GM23248 (cell line): ENCODE results near the gene AJAP1. TPM values are rescaled to one million over a fixed set of nuclear protein-coding genes. Genes with fewer than 3 reads are reported as not detected.

Source experiments
- DNase-seq: peaks from one replicate; pipeline ENCODE4 v3.0.0-alpha.2; 2015
- H2AFZ ChIP-seq: fragments of 200-600 bp; sonication (generic); 2 replicates; pipeline ENCODE4 v1.6.1; 2016; ENCODE audit warnings: antibody characterized with exemption
- H3F3A ChIP-seq: fragments of 200-600 bp; sonication (generic); 2 replicates; pipeline ENCODE4 v1.6.1; 2016; ENCODE audit warnings: mild to moderate bottlenecking, antibody characterized with exemption, mixed run types; ENCODE audit not compliant: insufficient read depth
- H3K27ac ChIP-seq: fragments of 200-600 bp; sonication (generic); 2 replicates; pipeline ENCODE4 v1.5.1; 2016; ENCODE audit warnings: mild to moderate bottlenecking
- H3K27me3 ChIP-seq: fragments of 200-600 bp; sonication (generic); replicated peaks from 2 replicates; pipeline ENCODE4 v1.6.1; 2016; ENCODE audit warnings: mild to moderate bottlenecking; ENCODE audit not compliant: insufficient read depth
- H3K36me3 ChIP-seq: fragments of 200-600 bp; sonication (generic); 2 replicates; pipeline ENCODE4 v1.6.1; 2016; ENCODE audit warnings: low read depth, mild to moderate bottlenecking
- H3K4me1 ChIP-seq: fragments of 200-600 bp; sonication (generic); 2 replicates; pipeline ENCODE4 v1.6.1; 2016; ENCODE audit warnings: mild to moderate bottlenecking; ENCODE audit not compliant: insufficient read depth
- H3K4me2 ChIP-seq: fragments of 200-600 bp; sonication (generic); one replicate; pipeline ENCODE4 v1.6.1; 2016; ENCODE audit warnings: mild to moderate bottlenecking; ENCODE audit not compliant: unreplicated experiment
- H3K4me3 ChIP-seq: fragments of 200-600 bp; sonication (generic); 2 replicates; pipeline ENCODE4 v1.5.1; 2016; ENCODE audit warnings: mild to moderate bottlenecking
- H3K79me2 ChIP-seq: fragments of 200-600 bp; sonication (generic); 2 replicates; pipeline ENCODE4 v1.6.1; 2016; ENCODE audit warnings: mild to moderate bottlenecking; ENCODE audit not compliant: insufficient read depth
- H3K9ac ChIP-seq: fragments of 200-600 bp; sonication (generic); 2 replicates; pipeline ENCODE4 v1.6.1; 2016; ENCODE audit warnings: mild to moderate bottlenecking
- H3K9me2 ChIP-seq: fragments of 200-600 bp; sonication (generic); 2 replicates; pipeline ENCODE4 v1.6.1; 2016; ENCODE audit warnings: mixed run types, mild to moderate bottlenecking, moderate library complexity; ENCODE audit not compliant: insufficient read depth
- H3K9me3 ChIP-seq: fragments of 200-600 bp; sonication (generic); one replicate; pipeline ENCODE4 v1.6.1; 2017; ENCODE audit warnings: low read depth
- H4K20me1 ChIP-seq: fragments of 200-600 bp; sonication (generic); 2 replicates; pipeline ENCODE4 v1.6.0; 2016; ENCODE audit not compliant: insufficient read depth
- EZH2 ChIP-seq: fragments of 200-600 bp; sonication (generic); IDR thresholded peaks from 2 replicates; pipeline ENCODE4 v1.6.1; 2018; ENCODE audit warnings: antibody characterized with exemption, mild to moderate bottlenecking; ENCODE audit not compliant: insufficient read depth, poor library complexity, severe bottlenecking
- EZH2phosphoT487 ChIP-seq: fragments of 200-600 bp; sonication (generic); IDR thresholded peaks from 2 replicates; pipeline ENCODE4 v1.6.1; 2018; ENCODE audit warnings: antibody characterized with exemption, moderate library complexity, mild to moderate bottlenecking, low read depth; ENCODE audit not compliant: insufficient read depth
- WGBS, 2 experiments: methylation state at CpG; one replicate each; pipeline ENCODE4 v1.1.6; 2015 to 2017; ENCODE audit warnings: low lambda C conversion rate in 2 of 2, low coverage in 1 of 2; ENCODE audit errors: missing lambda C conversion rate in 2 of 2; 5-methylcytosine and 5-hydroxymethylcytosine counted together
- in situ Hi-C: fragments of 300-500 bp; cut with MboI; formaldehyde crosslinking; loops from 2 replicates; pipeline ENCODE4 v1.15.0; 2020
- polyA plus RNA-seq: library from polyadenylated mRNA; unstranded; fragments of >200 nt; fragmentation: Nextera tagmentation; extraction: Ambion mirVana; gene quantifications from 2 replicates; pipeline ENCODE4 v1.2.1, GENCODE V29; 2016
- total RNA-seq: library from RNA; depleted of rRNA; stranded (reverse); fragments of >200 nt; shearing (Covaris generic); gene quantifications from 2 replicates; pipeline ENCODE4 v1.2.3, GENCODE V29; 2014

The AJAP1 gene
- total and polyA plus RNA-seq, 2 experiments from 2014 or later: 0.03 to 0.86 TPM

DNA sequence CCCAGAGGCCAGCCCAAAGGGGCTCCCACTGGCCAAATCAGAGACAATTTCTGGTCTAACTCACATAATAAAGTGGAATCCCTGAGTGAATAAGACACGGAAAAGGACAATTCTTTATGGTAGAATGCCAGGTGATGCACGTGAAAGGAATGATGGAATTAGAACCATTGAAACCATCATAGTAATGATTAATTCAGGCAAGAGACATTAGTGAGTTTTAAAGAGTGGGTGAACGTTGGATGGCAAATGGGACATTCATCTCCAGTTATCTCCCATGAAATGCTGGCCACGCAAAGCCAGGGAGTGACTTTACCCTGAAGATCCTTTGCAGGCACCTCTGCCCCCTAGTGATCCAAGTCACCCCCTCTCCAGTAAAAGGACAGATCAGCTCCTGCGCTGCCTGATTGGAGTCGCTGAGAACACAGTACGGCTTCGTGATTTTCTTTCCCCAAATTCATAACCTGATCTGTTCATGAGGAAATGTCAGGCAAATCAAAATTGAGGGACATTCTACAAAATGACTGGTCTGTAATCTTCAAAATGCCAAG is 87.5 kb downstream of the AJAP1 start:
- whole genome bisulfite sequencing, 2 experiments: 33 to 46% methylated on average over 8 of the region's 8 CpGs
- no peak for TF ChIP-seq EZH2phosphoT487
- no peak for TF ChIP-seq EZH2
- in situ Hi-C loops: no loop called here

DNA sequence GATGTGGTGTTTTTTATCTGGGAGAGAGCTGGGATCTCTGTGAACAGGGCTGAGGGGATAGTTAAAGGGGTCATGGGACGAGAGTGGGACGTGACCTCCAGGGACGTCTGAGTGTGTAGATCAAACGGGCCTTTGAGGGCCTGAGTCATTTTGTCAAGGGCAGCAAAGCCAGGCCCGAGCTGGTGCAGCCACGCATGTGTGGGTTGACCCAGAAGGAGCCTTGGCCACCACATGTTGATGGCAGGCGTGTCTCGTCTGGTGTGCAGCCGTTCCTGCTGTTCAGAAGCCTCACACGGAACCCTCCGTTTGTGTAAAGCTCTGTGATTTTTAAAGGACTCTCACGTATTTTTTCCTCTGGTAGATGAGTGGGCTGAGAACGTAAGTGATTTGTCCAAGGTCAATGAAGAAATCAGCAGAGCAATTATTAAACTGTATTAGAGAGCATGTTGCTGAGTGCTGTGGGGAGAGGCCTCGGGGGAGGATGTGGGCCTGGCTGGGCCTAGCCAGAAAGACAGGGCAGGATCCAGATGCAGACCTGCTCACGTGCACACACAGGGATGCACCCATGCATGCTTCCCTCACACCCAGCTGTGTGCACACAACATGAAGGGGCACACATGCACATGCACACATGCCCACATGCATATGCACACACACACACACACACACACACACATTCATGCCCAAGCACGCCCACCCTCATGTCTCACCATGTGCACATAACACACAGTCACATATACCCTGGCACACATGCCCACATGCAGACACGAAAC is 89.8 kb downstream of the AJAP1 start:
- Histone ChIP-seq H2AFZ (no peak overlapping the region), H3K27ac (no peak overlapping the region), H3K4me2 (no peak overlapping the region), H3K4me1 (no peaks in the 10 kb centered on the region), H3K79me2 (no peaks in the 10 kb centered on the region), H3K9ac (no peak overlapping the region), H3K9me2 (no peaks in the 10 kb centered on the region), H3F3A (no peaks in the 10 kb centered on the region), H3K36me3 (no peaks in the 10 kb centered on the region), H3K9me3 (no peaks in the 10 kb centered on the region), H3K4me3 (no peak overlapping the region), H3K27me3 (no peaks in the 10 kb centered on the region), H4K20me1 (no peaks in the 10 kb centered on the region)
- no peak for DNase-seq
- TF ChIP-seq EZH2phosphoT487 (no peak), EZH2 (no peak)
- in situ Hi-C loops: no loop called here
- WGBS, 2 experiments: 10 to 19% methylated on average over 17 of the region's 17 CpGs

More for the DNA sequence above, 87.5 kb downstream of the AJAP1 start:
- H3K4me3 ChIP-seq: no peak overlapping the region
- no peaks in the 10 kb centered on the region for H3K27me3 ChIP-seq
- H3K9me2 ChIP-seq: no peaks in the 10 kb centered on the region
- no peak overlapping the region for H3K9ac ChIP-seq
- H3K27ac ChIP-seq: no peak overlapping the region
- H3F3A ChIP-seq: no peaks in the 10 kb centered on the region
- H3K4me2 ChIP-seq: no peak overlapping the region
- H3K36me3 ChIP-seq: no peaks in the 10 kb centered on the region
- H3K9me3 ChIP-seq: no peaks in the 10 kb centered on the region
- H2AFZ ChIP-seq: no peak overlapping the region
- no peaks in the 10 kb centered on the region for H4K20me1 ChIP-seq
- no peaks in the 10 kb centered on the region for H3K4me1 ChIP-seq
- no peaks in the 10 kb centered on the region for H3K79me2 ChIP-seq
- no peak for DNase-seq

DNA sequence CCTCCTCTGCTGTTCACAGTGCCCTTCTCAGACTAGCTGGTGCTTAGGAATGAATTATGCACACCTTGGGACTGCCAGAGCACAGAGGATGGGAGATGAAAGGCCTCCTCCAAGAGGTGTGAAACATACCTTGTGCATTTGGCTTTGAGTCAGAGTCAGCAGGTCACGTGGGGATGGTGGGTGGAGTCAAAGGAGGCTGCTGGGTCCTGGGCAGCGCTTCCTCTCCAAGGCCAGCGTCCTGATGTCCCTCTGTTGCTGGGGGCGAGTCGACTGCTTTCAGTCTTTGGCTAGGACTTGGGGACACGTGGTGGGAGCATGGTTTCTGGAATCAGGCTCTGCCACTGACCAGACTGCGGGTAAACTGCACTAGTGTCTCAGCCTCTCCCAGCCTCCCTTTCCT is 91.2 kb downstream of the AJAP1 start:
- no peak for TF ChIP-seq EZH2phosphoT487
- TF ChIP-seq EZH2: no peak
- no peaks in the 10 kb centered on the region for H3F3A ChIP-seq
- no peak overlapping the region for H3K9ac ChIP-seq
- H3K27me3 ChIP-seq: no peaks in the 10 kb centered on the region
- H3K36me3 ChIP-seq: no peaks in the 10 kb centered on the region
- DNase-seq: no peak
- H4K20me1 ChIP-seq: no peaks in the 10 kb centered on the region
- no peaks in the 10 kb centered on the region for H3K9me2 ChIP-seq
- in situ Hi-C loops: no loop called here
- no peaks in the 10 kb centered on the region for H3K4me1 ChIP-seq
- 13 to 25% methylated on average over 7 of the region's 7 CpGs for WGBS, 2 experiments
- no peak overlapping the region for H3K4me2 ChIP-seq
- H3K9me3 ChIP-seq: no peaks in the 10 kb centered on the region
- no peaks in the 10 kb centered on the region for H3K79me2 ChIP-seq
- H3K27ac ChIP-seq: no peak overlapping the region
- no peak overlapping the region for H3K4me3 ChIP-seq
- H2AFZ ChIP-seq: no peak overlapping the region

DNA sequence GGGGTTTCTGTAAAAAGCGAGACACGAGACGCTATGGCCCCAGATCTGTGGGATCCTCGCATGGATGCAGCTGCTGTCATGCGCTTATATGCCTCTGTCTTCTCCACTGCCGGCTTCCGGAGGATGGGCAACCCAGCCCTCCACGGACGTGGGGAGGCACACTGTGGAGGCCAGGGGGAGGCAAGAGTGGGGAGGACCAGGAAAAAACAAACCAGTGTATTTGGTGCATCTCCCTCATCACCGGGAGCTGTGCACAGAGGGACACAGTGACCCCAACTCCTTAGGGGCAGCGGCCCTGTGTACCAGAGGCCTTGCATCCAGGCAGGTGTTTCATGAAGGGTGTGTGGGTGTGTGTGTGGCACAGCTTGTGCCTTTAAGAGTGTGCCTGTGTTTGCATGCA is 95.0 kb downstream of the AJAP1 start:
- Histone ChIP-seq H3K36me3 (no peaks in the 10 kb centered on the region), H3K9me2 (no peaks in the 10 kb centered on the region), H3K9ac (no peak overlapping the region), H4K20me1 (no peaks in the 10 kb centered on the region), H3K4me2 (no peak overlapping the region), H3K27ac (no peak overlapping the region), H2AFZ (no peak overlapping the region), H3K4me3 (no peak overlapping the region), H3K9me3 (no peaks in the 10 kb centered on the region), H3K27me3 (no peaks in the 10 kb centered on the region), H3F3A (no peaks in the 10 kb centered on the region), H3K4me1 (no peaks in the 10 kb centered on the region), H3K79me2 (no peaks in the 10 kb centered on the region)
- TF ChIP-seq EZH2: no peak
- TF ChIP-seq EZH2phosphoT487: no peak
- DNase-seq: no peak
- WGBS, 2 experiments: 40 to 41% methylated on average over 11 of the region's 11 CpGs
- in situ Hi-C loops: no loop called here
